Measurements from ENCODE around the gene QSOX2.

The QSOX2 gene

GRCh38 chr9:136222166-136222905 is 23.3 kb downstream of the QSOX2 start:
- DNase-seq (ENCODE audit: low read depth) = no peak

- no peak for DNase-seq (ENCODE audit: low read depth)
Observed at GRCh38 chr9:136220017-136220729, 25.4 kb downstream of the QSOX2 start.

GRCh38 chr9:136219276-136219675 is 26.3 kb downstream of the QSOX2 start:
- DNase-seq (ENCODE audit: low read depth) = no peak

- DNase-seq (ENCODE audit: low read depth) = no peak
Observed at GRCh38 chr9:136218673-136219072, 26.9 kb downstream of the QSOX2 start.

GRCh38 chr9:136218271-136218670 is 27.3 kb downstream of the QSOX2 start:
- DNase-seq (ENCODE audit: low read depth) = no peak

- DNase-seq (ENCODE audit: low read depth) = no peak
Observed at GRCh38 chr9:136216541-136217244, 28.9 kb downstream of the QSOX2 start.

- no peak for DNase-seq (ENCODE audit: low read depth)
Observed at GRCh38 chr9:136213733-136214132, 31.9 kb downstream of the QSOX2 start.

GRCh38 chr9:136212345-136212950 is 33.2 kb downstream of the QSOX2 start:
- DNase-seq (ENCODE audit: low read depth) = no peak

- DNase-seq (ENCODE audit: low read depth) = no peak
Observed at GRCh38 chr9:136211441-136212344, 33.9 kb downstream of the QSOX2 start.

GRCh38 chr9:136211006-136211405 is 34.6 kb downstream of the QSOX2 start:
- DNase-seq (ENCODE audit: low read depth) = no peak

- no peak for DNase-seq (ENCODE audit: low read depth)
Observed at GRCh38 chr9:136210276-136210675, 35.3 kb downstream of the QSOX2 start.

- DNase-seq (ENCODE audit: low read depth) = no peak
Observed at GRCh38 chr9:136209786-136210185, 35.8 kb downstream of the QSOX2 start.

- DNase-seq (ENCODE audit: low read depth) = no peak
Observed at GRCh38 chr9:136209232-136209631, 36.4 kb downstream of the QSOX2 start.

GRCh38 chr9:136208675-136209074 is 36.9 kb downstream of the QSOX2 start:
- DNase-seq (ENCODE audit: low read depth) = no peak

GRCh38 chr9:136207616-136208015 is 38.0 kb downstream of the QSOX2 start:
- DNase-seq (ENCODE audit: low read depth) = no peak

GRCh38 chr9:136206602-136207275 is 38.9 kb downstream of the QSOX2 start:
- no peak for DNase-seq (ENCODE audit: low read depth)

GRCh38 chr9:136205707-136205992 is 40.0 kb downstream of the QSOX2 start:
- no peak for DNase-seq (ENCODE audit: low read depth)

GRCh38 chr9:136204838-136205706 is 40.5 kb downstream of the QSOX2 start, which contains the start of gene LHX3:
LHX3 (minus strand) TSS chr9:136205128; CDS start chr9:136205012, 116 bp downstream.
- DNase-seq (ENCODE audit: low read depth) = no peak

GRCh38 chr9:136204145-136204805 is 41.3 kb downstream of the QSOX2 start:
- DNase-seq (ENCODE audit: low read depth) = no peak
